Caco-2 (cell line): Measurements from ENCODE around the gene AHNAK. TPM values are rescaled to one million over a fixed set of nuclear protein-coding genes. Genes with fewer than 3 reads are reported as not detected.

Experiments used
- BruUV-seq: library from RNA; stranded (reverse); fragments of 400-500 nt; replicated peaks from 2 replicates; lab custom pipeline; 2021; lab: Mats Ljungman, UMichigan
- CTCF ChIA-PET: fragments of 300-600 bp; sonication (Branson Sonifier 250); formaldehyde crosslinking; loops from one replicate; lab custom pipeline; 2022; ENCODE audit warnings: antibody characterized with exemption; lab: Charles Lee
- POLR2A ChIA-PET: fragments of 300-600 bp; sonication (Branson Sonifier 250); formaldehyde crosslinking; loops from one replicate; lab custom pipeline; 2022; ENCODE audit warnings: antibody characterized with exemption; lab: Charles Lee
- DNase-seq, 2 experiments: peaks; one replicate each; pipeline versions ENCODE4 v3.0.0 to v3.0.0-alpha.2; 2020 to 2022
- H3K27me3 ChIP-seq: replicated peaks from 2 replicates; pipeline ENCODE4 v1.6.0; 2011; ENCODE audit warnings: low read length; ENCODE audit not compliant: control insufficient read depth, insufficient read depth
- H3K36me3 ChIP-seq: 2 replicates; pipeline ENCODE4 v1.5.1; 2011; ENCODE audit warnings: low read length; ENCODE audit not compliant: control insufficient read depth, insufficient read depth
- H3K4me1 ChIP-seq: fragments of 250-450 bp; sonication (Bioruptor Pico); 2 replicates; pipeline ENCODE4 v1.5.1; 2020; ENCODE audit warnings: mild to moderate bottlenecking
- H3K4me3 ChIP-seq: 2 replicates; pipeline ENCODE4 v1.5.1; 2011; ENCODE audit warnings: low read depth, mild to moderate bottlenecking, control low read depth, low read length
- H3K9me3 ChIP-seq: fragments of 250-450 bp; sonication (Bioruptor Pico); 2 replicates; pipeline ENCODE4 v1.5.1; 2020; ENCODE audit warnings: mild to moderate bottlenecking, moderate library complexity
- H3K27ac Mint-ChIP-seq: one replicate; pipeline ENCODE4 v1.8.0; 2022; ENCODE audit warnings: mixed read lengths; ENCODE audit not compliant: unreplicated experiment
- H3K27me3 Mint-ChIP-seq: one replicate; pipeline ENCODE4 v1.8.0; 2022; ENCODE audit warnings: mixed read lengths; ENCODE audit not compliant: insufficient read depth, unreplicated experiment
- H3K36me3 Mint-ChIP-seq: one replicate; pipeline ENCODE4 v1.8.0; 2022; ENCODE audit warnings: mild to moderate bottlenecking, mixed read lengths; ENCODE audit not compliant: insufficient read depth, unreplicated experiment
- H3K4me1 Mint-ChIP-seq: one replicate; pipeline ENCODE4 v1.8.0; 2022; ENCODE audit warnings: low read depth, mixed read lengths; ENCODE audit not compliant: unreplicated experiment
- H3K4me3 Mint-ChIP-seq: one replicate; pipeline ENCODE4 v1.8.0; 2022; ENCODE audit warnings: mild to moderate bottlenecking, moderate library complexity, mixed read lengths; ENCODE audit not compliant: unreplicated experiment
- H3K9me3 Mint-ChIP-seq: one replicate; pipeline ENCODE4 v1.8.0; 2022; ENCODE audit warnings: mixed read lengths; ENCODE audit not compliant: unreplicated experiment
- CTCF ChIP-seq, 2 experiments: fragments of 200-600 bp in 1 of 2; IDR thresholded peaks; 1 replicate in 1 of 2; 2 replicates in 1 of 2; pipeline versions ENCODE4 v1.5.1 to v1.8.0; 2011 to 2022; ENCODE audit warnings: antibody characterized with exemption in 1 of 2, control low read depth in 1 of 2, inconsistent platforms in 1 of 2, low read depth in 1 of 2, low read length in 1 of 2, mild to moderate bottlenecking in 1 of 2, moderate library complexity in 1 of 2; ENCODE audit not compliant: insufficient read depth in 1 of 2, severe bottlenecking in 1 of 2, unreplicated experiment in 1 of 2
- intact Hi-C: fragments of 100-400 bp; cut with micrococcal nuclease; formaldehyde crosslinking; loops from one replicate; pipeline ENCODE4 v1.10.0; 2022; ENCODE audit not compliant: unreplicated experiment
- total RNA-seq: library from RNA; stranded (reverse); gene quantifications from 2 replicates; pipeline ENCODE4 v1.2.3, GENCODE V29; 2022

Gene AHNAK
- total RNA-seq, 1 experiment from 2014 or later, result 312 TPM

GRCh38 chr11:62446091-62446490, 100.5 kb downstream of the AHNAK start:
- Histone ChIP-seq H3K27me3 (no peaks in the 10 kb centered on the region), H3K36me3 (no peaks in the 10 kb centered on the region), H3K9me3 (no peaks in the 10 kb centered on the region), H3K4me1 (peaks cover 20% of the 10 kb centered on the region), H3K4me3 (no peak overlapping the region)
- no peaks in the 10 kb centered on the region for H3K9me3 Mint-ChIP-seq
- ChIA-PET CTCF (no interaction called here), POLR2A (no interaction called here)
- no TSS peak for BruUV-seq
- TF ChIP-seq CTCF (IDR thresholded peaks at IDR 0.05; ENCODE audit: insufficient read depth in 1 of 2, low read depth in 1 of 2, low read length in 1 of 2, severe bottlenecking in 1 of 2, unreplicated experiment in 1 of 2), result no peak
- no peak overlapping the region for H3K4me3 Mint-ChIP-seq
- intact Hi-C loops, result no loop called here
- H3K4me1 Mint-ChIP-seq, result peaks cover 7% of the 10 kb centered on the region
- no peaks in the 10 kb centered on the region for H3K36me3 Mint-ChIP-seq
- no peak for DNase-seq
- no peak overlapping the region for H3K27ac Mint-ChIP-seq
- no peaks in the 10 kb centered on the region for H3K27me3 Mint-ChIP-seq

GRCh38 chr11:62445314-62445740, 101.3 kb downstream of the AHNAK start:
- Mint-ChIP-seq H3K4me3 (no peak overlapping the region), H3K27ac (no peak overlapping the region)

GRCh38 chr11:62444835-62445234, 101.8 kb downstream of the AHNAK start:
- peak overlapping the region; percentile 23 for H3K4me3 ChIP-seq
- ChIA-PET CTCF (interaction anchor here (0.6 to 1.5 kb wide), 3 partner anchors 52 to 98 kb away, joined by 3 to 7 read pairs (median 5); no protein-coding TSS in a partner anchor), POLR2A (interaction anchor here (0.6 to 0.7 kb wide), 2 partner anchors 10 to 13 kb away, joined by 3 to 4 read pairs; no protein-coding TSS in a partner anchor)
- Mint-ChIP-seq H3K27me3 (no peaks in the 10 kb centered on the region), H3K9me3 (no peaks in the 10 kb centered on the region), H3K4me1 (peaks cover 10% of the 10 kb centered on the region), H3K27ac (peak overlapping the region; percentile 36), H3K4me3 (peak overlapping the region; percentile 63), H3K36me3 (no peaks in the 10 kb centered on the region)
- H3K4me1 ChIP-seq, result peaks cover 20% of the 10 kb centered on the region
- BruUV-seq, result no TSS peak
- intact Hi-C loops, result loop anchor here (1.0 kb wide), 1 partner anchor 19 kb away; no protein-coding TSS in a partner anchor
- no peak for DNase-seq
- no peaks in the 10 kb centered on the region for H3K27me3 ChIP-seq
- no peak for TF ChIP-seq CTCF (IDR thresholded peaks at IDR 0.05; ENCODE audit: insufficient read depth in 1 of 2, low read depth in 1 of 2, low read length in 1 of 2, severe bottlenecking in 1 of 2, unreplicated experiment in 1 of 2)
- no peaks in the 10 kb centered on the region for H3K36me3 ChIP-seq
- no peaks in the 10 kb centered on the region for H3K9me3 ChIP-seq

More at GRCh38 chr11:62445314-62445740, 101.3 kb downstream of the AHNAK start:
- ChIA-PET CTCF (interaction anchor here (1.0 to 1.5 kb wide), 2 partner anchors 51 to 97 kb away, joined by 5 to 7 read pairs; no protein-coding TSS in a partner anchor), POLR2A (interaction anchor here (0.7 kb wide), 1 partner anchor 9 kb away, joined by 4 read pairs; no protein-coding TSS in a partner anchor)
- intact Hi-C loops, result loop anchor here (1.0 kb wide), 1 partner anchor 19 kb away; no protein-coding TSS in a partner anchor
- Histone ChIP-seq H3K4me1 (peaks cover 20% of the 10 kb centered on the region), H3K36me3 (no peaks in the 10 kb centered on the region), H3K4me3 (no peak overlapping the region), H3K27me3 (no peaks in the 10 kb centered on the region), H3K9me3 (no peaks in the 10 kb centered on the region)
- peaks cover 7% of the 10 kb centered on the region for H3K4me1 Mint-ChIP-seq
- H3K36me3 Mint-ChIP-seq, result no peaks in the 10 kb centered on the region
- H3K9me3 Mint-ChIP-seq, result no peaks in the 10 kb centered on the region
- TF ChIP-seq CTCF (IDR thresholded peaks at IDR 0.05; ENCODE audit: insufficient read depth in 1 of 2, low read depth in 1 of 2, low read length in 1 of 2, severe bottlenecking in 1 of 2, unreplicated experiment in 1 of 2), result no peak
- BruUV-seq, result no TSS peak
- no peak for DNase-seq
- no peaks in the 10 kb centered on the region for H3K27me3 Mint-ChIP-seq
